Lower leg skin (tissue), 3 donors: ENCODE data around the gene NCKAP5.

Experiments used
- CTCF ChIP-seq, 3 donors: fragments of 450-650 bp; IDR thresholded peaks; one replicate each; pipeline ENCODE4 v1.5.1; 2016; ENCODE audit warnings: antibody characterized with exemption in 3 of 3, mild to moderate bottlenecking in 3 of 3, moderate library complexity in 2 of 3
- POLR2A ChIP-seq, 2 donors: fragments of 450-650 bp; IDR thresholded peaks; one replicate each; pipeline ENCODE4 v1.6.1; 2016 to 2017; ENCODE audit warnings: antibody characterized with exemption in 2 of 2, mild to moderate bottlenecking in 1 of 2, moderate library complexity in 1 of 2

DNA sequence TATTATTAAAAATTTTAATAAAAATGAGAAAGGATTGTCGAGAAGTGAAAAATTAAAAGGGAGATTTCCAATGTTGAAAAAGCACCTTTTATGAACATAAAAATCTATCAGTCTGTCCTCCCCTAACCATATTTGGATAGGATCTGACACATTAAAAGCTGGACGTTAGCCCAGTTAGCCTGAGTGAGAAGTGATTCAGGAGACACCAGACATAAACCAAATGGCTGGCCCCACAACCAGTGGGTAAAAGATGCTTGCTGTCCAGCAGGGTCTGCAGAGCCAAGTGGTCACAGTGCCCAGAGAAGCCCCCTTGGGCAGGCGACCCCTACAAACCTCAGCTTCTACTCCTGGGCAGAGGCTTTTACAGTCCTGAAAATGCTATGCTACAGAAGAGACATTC is 644.5 kb downstream of the NCKAP5 start:
- no peak for TF ChIP-seq CTCF (IDR thresholded peaks at IDR 0.05)
- TF ChIP-seq POLR2A (IDR thresholded peaks at IDR 0.05), result no peak
